NCI-H2107 treated with DMSO at 0.1 percent for 48 hours (cell line): ENCODE data around the gene RBFOX2.

ENCODE experiments used
- DNase-seq: peaks from one replicate; lab custom pipeline; 2025; ENCODE audit not compliant: unreplicated experiment; lab: John Stamatoyannopoulos, UW

Gene RBFOX2

GRCh38 chr22:35904752-35905151, 123.9 kb downstream of the RBFOX2 start:
- no peak for DNase-seq

GRCh38 chr22:35904336-35904692, 124.3 kb downstream of the RBFOX2 start:
- DNase-seq: no peak

GRCh38 chr22:35903571-35904335, 124.9 kb downstream of the RBFOX2 start:
- DNase-seq: no peak

GRCh38 chr22:35900483-35901168, 128.0 kb downstream of the RBFOX2 start:
- no peak for DNase-seq

GRCh38 chr22:35899736-35900135, 128.9 kb downstream of the RBFOX2 start:
- DNase-seq: no peak

GRCh38 chr22:35896111-35896705, 132.4 kb downstream of the RBFOX2 start:
- DNase-seq: no peak

- no peak for DNase-seq
Measured at GRCh38 chr22:35894937-35895708, 133.5 kb downstream of the RBFOX2 start.

- no peak for DNase-seq
Measured at GRCh38 chr22:35894464-35894878, 134.2 kb downstream of the RBFOX2 start.

- DNase-seq: no peak
Measured at GRCh38 chr22:35893698-35894097, 134.9 kb downstream of the RBFOX2 start.

- no peak for DNase-seq
Measured at GRCh38 chr22:35892192-35892591, 136.4 kb downstream of the RBFOX2 start.

- DNase-seq: no peak
Measured at GRCh38 chr22:35891442-35891841, 137.2 kb downstream of the RBFOX2 start.

GRCh38 chr22:35889071-35889470, 139.6 kb downstream of the RBFOX2 start:
- no peak for DNase-seq

GRCh38 chr22:35888181-35888870, 140.3 kb downstream of the RBFOX2 start:
- DNase-seq: no peak

- no peak for DNase-seq
Measured at GRCh38 chr22:35887296-35887875, 141.2 kb downstream of the RBFOX2 start.

GRCh38 chr22:35886309-35886708, 142.3 kb downstream of the RBFOX2 start:
- no peak for DNase-seq

- DNase-seq: no peak
Measured at GRCh38 chr22:35884529-35884928, 144.1 kb downstream of the RBFOX2 start.

- DNase-seq: no peak
Measured at GRCh38 chr22:35883031-35883620, 145.5 kb downstream of the RBFOX2 start.

- no peak for DNase-seq
Measured at GRCh38 chr22:35882211-35883030, 146.2 kb downstream of the RBFOX2 start.

- DNase-seq: no peak
Measured at GRCh38 chr22:35879351-35879750, 149.3 kb downstream of the RBFOX2 start.
